DND-41 (cell line): ENCODE measurements around the gene NUDT9.
"Not testable (repeated sequence)": the region's sequence is repeated elsewhere in the genome, so short reads cannot be mapped to it uniquely, and the experiment has no call there.

Experiments
- ATAC-seq: fragments of 200-7000 bp; cut with Tn5 transposase; 3 replicates; pipeline ENCODE4 v1.9.1; 2021; ENCODE audit warnings: low read depth; ENCODE audit not compliant: insufficient read depth
- DNase-seq: peaks from one replicate; pipeline ENCODE4 v3.0.0-alpha.2; 2020
- H2AFZ ChIP-seq: 2 replicates; pipeline ENCODE4 v1.6.0; 2012; ENCODE audit warnings: low read depth, low read length
- H3K27ac ChIP-seq: 2 replicates; pipeline ENCODE4 v1.5.1; 2012; ENCODE audit warnings: low read length, inconsistent platforms
- H3K27me3 ChIP-seq: fragments of 200-600 bp; sonication (generic); 2 replicates; pipeline ENCODE4 v1.6.0; 2012; ENCODE audit warnings: low read length, mild to moderate bottlenecking, inconsistent platforms; ENCODE audit not compliant: insufficient read depth, poor library complexity
- H3K36me3 ChIP-seq: 2 replicates; pipeline ENCODE4 v1.5.1; 2012; ENCODE audit warnings: low read length, inconsistent platforms; ENCODE audit not compliant: insufficient read depth
- H3K4me1 ChIP-seq: 2 replicates; pipeline ENCODE4 v1.5.1; 2012; ENCODE audit warnings: mild to moderate bottlenecking, low read length; ENCODE audit not compliant: insufficient read depth
- H3K4me2 ChIP-seq: 2 replicates; pipeline ENCODE4 v1.6.0; 2012; ENCODE audit warnings: mild to moderate bottlenecking, moderate library complexity, low read length, inconsistent platforms; ENCODE audit not compliant: insufficient read depth
- H3K4me3 ChIP-seq, 2 experiments: fragments of 200-600 bp in 1 of 2; shearing (Covaris generic) in 1 of 2; 2 replicates each; pipeline ENCODE4 v1.5.1; 2012 to 2016; ENCODE audit warnings: inconsistent platforms in 2 of 2, low read length in 2 of 2, mild to moderate bottlenecking in 2 of 2, low read depth in 1 of 2, moderate library complexity in 1 of 2
- H3K79me2 ChIP-seq: 2 replicates; pipeline ENCODE4 v1.6.0; 2012; ENCODE audit warnings: low read length, inconsistent platforms; ENCODE audit not compliant: insufficient read depth
- H3K9ac ChIP-seq: 2 replicates; pipeline ENCODE4 v1.6.0; 2012; ENCODE audit warnings: low read depth, mild to moderate bottlenecking, inconsistent platforms, low read length, moderate library complexity
- H3K9me3 ChIP-seq: 2 replicates; pipeline ENCODE4 v1.5.1; 2012; ENCODE audit warnings: low read length, moderate library complexity, mild to moderate bottlenecking, inconsistent platforms; ENCODE audit not compliant: insufficient read depth, severe bottlenecking
- H4K20me1 ChIP-seq: 2 replicates; pipeline ENCODE4 v1.6.0; 2012; ENCODE audit warnings: low read length; ENCODE audit not compliant: insufficient read depth
- EZH2 ChIP-seq: IDR thresholded peaks from 3 replicates; pipeline ENCODE4 v1.6.1; 2012; ENCODE audit warnings: borderline replicate concordance, low read depth, mild to moderate bottlenecking, moderate library complexity, low read length, inconsistent platforms; ENCODE audit not compliant: severe bottlenecking
- TF ChIP-seq, protein P1 (sequence below): IDR thresholded peaks from 2 replicates; pipeline ENCODE4 v1.5.1; 2012; ENCODE audit warnings: borderline replicate concordance, low read length, moderate library complexity, mild to moderate bottlenecking; ENCODE audit not compliant: poor library complexity, severe bottlenecking; ENCODE audit errors: extremely low read depth

NUDT9 gene

DNA sequence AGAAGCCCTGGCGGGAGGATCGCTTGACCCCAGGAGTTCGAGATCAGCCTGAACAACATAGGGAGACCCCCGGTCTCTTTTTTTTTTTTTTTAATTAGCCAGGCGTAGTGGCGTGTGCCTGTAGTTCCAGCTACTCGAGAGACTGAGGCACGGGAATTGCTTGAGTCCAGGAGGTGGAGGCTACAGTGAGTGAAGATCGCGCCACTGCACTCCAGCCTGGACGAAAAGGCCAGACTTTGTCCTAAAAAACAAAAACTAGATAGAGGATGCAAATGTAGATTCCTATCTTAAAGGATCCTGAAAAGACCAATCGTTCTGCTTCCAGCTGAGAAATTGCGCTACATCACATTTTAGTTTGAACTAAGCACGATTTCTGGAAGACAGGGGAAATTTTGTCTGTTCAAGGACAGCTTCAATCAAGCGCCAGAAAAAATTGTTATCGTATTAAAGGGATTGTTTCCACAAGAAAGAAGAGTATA, 30.8 kb upstream of the NUDT9 start:
- peak overlapping the region; percentile 80 for H3K4me2 ChIP-seq
- H3K9ac ChIP-seq: peak overlapping the region; percentile 82
- no peaks in the 10 kb centered on the region for H4K20me1 ChIP-seq
- H3K79me2 ChIP-seq: peaks cover 44% of the 10 kb centered on the region
- H3K9me3 ChIP-seq: no peaks in the 10 kb centered on the region
- H2AFZ ChIP-seq: peak overlapping the region; percentile 92
- ATAC-seq (peak; percentile 12; the same call in 2 of the 3 replicates), DNase-seq (no peak)
- H3K27ac ChIP-seq: peak overlapping the region; percentile 96
- no peak for TF ChIP-seq EZH2
- H3K4me3 ChIP-seq: peak overlapping the region; percentile 79 to 98
- H3K4me1 ChIP-seq: peaks cover 45% of the 10 kb centered on the region
- no peaks in the 10 kb centered on the region for H3K27me3 ChIP-seq
- H3K36me3 ChIP-seq: peaks cover 3% of the 10 kb centered on the region; the same call in 1 of the 2 replicates

DNA sequence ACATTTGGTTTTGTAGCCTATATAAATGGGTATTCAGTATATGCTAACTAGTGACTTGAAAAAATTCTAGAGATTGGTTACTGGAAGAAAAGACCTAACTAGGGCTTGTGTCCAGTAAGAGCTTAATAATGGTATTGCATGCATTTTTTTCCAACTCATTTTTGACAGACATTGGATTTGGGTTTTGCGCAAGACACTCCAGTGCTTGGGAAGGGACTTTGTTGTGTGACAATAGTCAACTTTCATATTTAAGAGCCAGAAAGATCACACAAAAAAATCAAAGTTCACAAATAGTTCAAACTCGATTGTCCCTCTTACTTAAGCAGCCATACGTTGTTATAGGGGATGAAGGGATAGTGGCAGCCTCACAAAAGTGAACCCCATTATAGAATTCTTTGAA, 30.2 kb upstream of the NUDT9 start:
- Histone ChIP-seq H4K20me1 (no peaks in the 10 kb centered on the region), H3K36me3 (peaks cover 3% of the 10 kb centered on the region; the same call in 1 of the 2 replicates), H3K9me3 (no peaks in the 10 kb centered on the region), H3K4me2 (peak overlapping the region; percentile 80), H3K4me3 (peak overlapping the region in 1 of 2 experiments; percentile 79; a peak in 1 of 4 replicates), H3K27me3 (no peaks in the 10 kb centered on the region), H3K4me1 (peaks cover 41% of the 10 kb centered on the region), H2AFZ (0 out of 2 replicates have a peak overlapping the region, but pooled peaks have one; percentile 15), H3K79me2 (peaks cover 38% of the 10 kb centered on the region), H3K9ac (no peak overlapping the region), H3K27ac (no peak overlapping the region)
- DNase-seq (no peak), ATAC-seq (no peak)
- TF ChIP-seq, protein P1, sequence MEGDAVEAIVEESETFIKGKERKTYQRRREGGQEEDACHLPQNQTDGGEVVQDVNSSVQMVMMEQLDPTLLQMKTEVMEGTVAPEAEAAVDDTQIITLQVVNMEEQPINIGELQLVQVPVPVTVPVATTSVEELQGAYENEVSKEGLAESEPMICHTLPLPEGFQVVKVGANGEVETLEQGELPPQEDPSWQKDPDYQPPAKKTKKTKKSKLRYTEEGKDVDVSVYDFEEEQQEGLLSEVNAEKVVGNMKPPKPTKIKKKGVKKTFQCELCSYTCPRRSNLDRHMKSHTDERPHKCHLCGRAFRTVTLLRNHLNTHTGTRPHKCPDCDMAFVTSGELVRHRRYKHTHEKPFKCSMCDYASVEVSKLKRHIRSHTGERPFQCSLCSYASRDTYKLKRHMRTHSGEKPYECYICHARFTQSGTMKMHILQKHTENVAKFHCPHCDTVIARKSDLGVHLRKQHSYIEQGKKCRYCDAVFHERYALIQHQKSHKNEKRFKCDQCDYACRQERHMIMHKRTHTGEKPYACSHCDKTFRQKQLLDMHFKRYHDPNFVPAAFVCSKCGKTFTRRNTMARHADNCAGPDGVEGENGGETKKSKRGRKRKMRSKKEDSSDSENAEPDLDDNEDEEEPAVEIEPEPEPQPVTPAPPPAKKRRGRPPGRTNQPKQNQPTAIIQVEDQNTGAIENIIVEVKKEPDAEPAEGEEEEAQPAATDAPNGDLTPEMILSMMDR: no peak
- TF ChIP-seq EZH2: no peak

DNA sequence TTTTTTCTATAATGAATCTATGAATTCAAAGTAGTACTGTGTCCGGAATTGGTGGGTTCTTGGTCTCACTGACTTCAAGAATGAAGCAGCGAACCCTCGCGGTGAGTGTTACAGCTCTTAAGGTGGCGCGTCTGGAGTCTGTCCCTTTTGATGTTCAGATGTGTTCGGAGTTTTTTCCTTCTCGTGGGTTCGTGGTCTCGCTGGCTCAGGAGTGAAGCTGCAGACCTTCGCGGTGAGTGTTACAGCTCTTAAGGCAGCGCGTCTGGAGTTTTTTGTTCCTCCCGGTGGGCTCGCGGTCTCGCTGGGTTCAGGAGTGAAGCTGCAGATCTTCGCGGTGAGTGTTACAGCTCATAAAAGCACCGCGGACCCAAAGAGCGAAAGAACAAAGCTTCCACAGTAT, 27.3 kb upstream of the NUDT9 start:
- not testable (repeated sequence) for H3K9ac ChIP-seq, H3K27ac ChIP-seq, H2AFZ ChIP-seq, ATAC-seq, H3K4me2 ChIP-seq, H3K79me2 ChIP-seq, H3K9me3 ChIP-seq, H3K27me3 ChIP-seq, H3K4me3 ChIP-seq, H3K36me3 ChIP-seq, H4K20me1 ChIP-seq
- peaks cover 13% of the 10 kb centered on the region for H3K4me1 ChIP-seq
- peak; percentile 35 for DNase-seq

DNA sequence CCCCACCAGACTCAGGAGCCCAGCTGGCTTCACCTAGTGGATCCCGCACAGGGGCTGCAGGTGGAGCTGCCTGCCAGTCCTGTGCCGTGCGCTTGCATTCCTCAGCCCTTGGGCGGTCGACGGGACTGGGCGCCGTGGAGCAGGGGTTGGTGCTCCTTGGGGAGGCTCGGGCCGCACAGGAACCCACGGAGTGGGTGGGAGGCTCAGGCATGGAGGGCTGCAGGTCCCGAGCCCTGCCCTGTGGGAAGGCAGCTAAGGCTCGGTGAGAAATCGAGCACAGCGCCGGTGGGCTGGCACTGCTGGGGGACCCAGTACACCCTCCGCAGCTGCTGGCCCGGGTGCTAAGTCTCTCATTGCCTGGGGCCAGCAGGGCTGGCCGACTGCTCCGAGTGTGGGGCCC, 26.5 kb upstream of the NUDT9 start:
- H3K27ac ChIP-seq, H4K20me1 ChIP-seq, H3K9ac ChIP-seq, H3K4me1 ChIP-seq, DNase-seq, H3K27me3 ChIP-seq, H3K4me2 ChIP-seq, ATAC-seq, H2AFZ ChIP-seq, H3K9me3 ChIP-seq, H3K36me3 ChIP-seq, H3K79me2 ChIP-seq, H3K4me3 ChIP-seq: not testable (repeated sequence)

DNA sequence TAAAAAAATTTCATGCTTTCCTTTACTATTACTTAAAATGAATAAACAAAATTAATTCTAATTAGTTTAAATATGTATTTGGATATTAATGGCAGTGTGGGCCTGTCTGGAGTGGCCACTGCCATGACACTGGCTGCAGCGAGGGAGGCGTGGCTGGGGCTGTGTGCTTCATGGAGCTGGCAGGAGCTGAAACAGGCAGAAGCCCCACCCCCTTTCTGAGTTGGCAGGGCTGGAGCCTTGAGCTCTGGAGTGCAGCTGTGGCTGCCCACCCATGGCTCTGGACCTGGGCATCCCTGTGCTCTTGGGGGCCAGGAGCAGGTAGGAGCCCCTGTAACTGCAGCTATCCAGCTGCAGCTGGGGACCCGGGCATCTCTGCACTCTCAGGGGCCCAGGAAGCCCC, 23.2 kb upstream of the NUDT9 start:
- Histone ChIP-seq H4K20me1 (no peaks in the 10 kb centered on the region), H3K27me3 (no peaks in the 10 kb centered on the region), H3K36me3 (no peaks in the 10 kb centered on the region), H3K9me3 (no peaks in the 10 kb centered on the region), H3K4me1 (no peaks in the 10 kb centered on the region), H3K9ac (no peak overlapping the region), H3K79me2 (no peaks in the 10 kb centered on the region), H2AFZ (no peak overlapping the region), H3K4me2 (no peak overlapping the region), H3K27ac (no peak overlapping the region), H3K4me3 (no peak overlapping the region)
- DNase-seq (no peak), ATAC-seq (no peak)
- TF ChIP-seq, protein P1: no peak
- TF ChIP-seq EZH2: no peak
